Lung (tissue), 12 donors: ENCODE results near the gene JPH3. TPM values are rescaled to one million over a fixed set of nuclear protein-coding genes. Genes with fewer than 3 reads are reported as not detected.

Experiments used
- ATAC-seq: fragments of 200-7000 bp; cut with Tn5 transposase; one replicate; pipeline ENCODE4 v1.9.1; 2020; ENCODE audit warnings: moderate number of reproducible peaks; ENCODE audit not compliant: insufficient read depth, low FRiP score
- DNase-seq, 3 donors: peaks; one replicate each; pipeline ENCODE4 v3.0.0-alpha.2; 2013 to 2017
- H3K27ac ChIP-seq, 2 donors: one replicate each; pipeline ENCODE4 v1.5.1; 2013; ENCODE audit warnings: mild to moderate bottlenecking in 2 of 2, moderate library complexity in 2 of 2, control low read depth in 1 of 2, inconsistent platforms in 1 of 2, low read depth in 1 of 2, low read length in 1 of 2
- H3K27me3 ChIP-seq, 3 donors: one replicate each; pipeline ENCODE4 v1.5.1; 2013; ENCODE audit warnings: low read length in 2 of 3; ENCODE audit not compliant: control insufficient read depth in 3 of 3, insufficient read depth in 3 of 3
- H3K36me3 ChIP-seq, 4 donors: one replicate each; pipeline ENCODE4 v1.5.1; 2013; ENCODE audit warnings: low read length in 4 of 4, mild to moderate bottlenecking in 1 of 4, moderate library complexity in 1 of 4; ENCODE audit not compliant: control insufficient read depth in 4 of 4, insufficient read depth in 4 of 4
- H3K4me1 ChIP-seq, 5 donors: one replicate each; pipeline ENCODE4 v1.5.1; 2013; ENCODE audit warnings: low read length in 5 of 5, mild to moderate bottlenecking in 2 of 5, moderate library complexity in 1 of 5; ENCODE audit not compliant: control insufficient read depth in 5 of 5, insufficient read depth in 5 of 5
- H3K4me3 ChIP-seq: one replicate; pipeline ENCODE4 v1.5.1; 2013; ENCODE audit warnings: mild to moderate bottlenecking, control low read depth, moderate library complexity
- H3K9ac ChIP-seq, 2 donors: one replicate each; pipeline ENCODE4 v1.5.1; 2013; ENCODE audit warnings: low read length in 2 of 2, control low read depth in 1 of 2; ENCODE audit not compliant: insufficient read depth in 1 of 2
- H3K9me3 ChIP-seq, 4 donors: one replicate each; pipeline ENCODE4 v1.5.1; 2013; ENCODE audit warnings: low read length in 3 of 4, mild to moderate bottlenecking in 1 of 4, moderate library complexity in 1 of 4; ENCODE audit not compliant: control insufficient read depth in 4 of 4, insufficient read depth in 3 of 4
- WGBS, 2 donors: extraction: QIAGEN DNeasy Blood & Tissue Kit; methylation state at CpG; one replicate each; pipeline ENCODE4 v1.1.7; 2013; 5-methylcytosine and 5-hydroxymethylcytosine counted together
- polyA plus RNA-seq, 2 donors: library from polyadenylated mRNA; stranded (reverse); fragments of 200-250 nt; gene quantifications; one replicate each; pipeline ENCODE4 v1.2.1, GENCODE V29; 2013
- total RNA-seq, 2 donors: library from RNA; depleted of rRNA in 1 of 2; stranded (reverse); fragments of >200 nt in 1 of 2; gene quantifications; one replicate each; pipeline ENCODE4 v1.2.1, GENCODE V29; 2014 to 2021
- TF ChIP-seq, protein P1 (sequence below): IDR thresholded peaks from 2 replicates; pipeline ENCODE4 v1.5.1; 2012; ENCODE audit warnings: mild to moderate bottlenecking; ENCODE audit errors: control extremely low read depth, extremely low read depth
- donor health status: control.
- donor health status: control.
- donor health status: Bipolar disorder and iron deficiency.
- donor health status: healthy.
- donor health status: DM: yes; HTN: yes; CAD: no.

Gene JPH3
- total and polyA plus RNA-seq, 4 donors: 0.04 to 0.68 (median 0.13) TPM

DNA sequence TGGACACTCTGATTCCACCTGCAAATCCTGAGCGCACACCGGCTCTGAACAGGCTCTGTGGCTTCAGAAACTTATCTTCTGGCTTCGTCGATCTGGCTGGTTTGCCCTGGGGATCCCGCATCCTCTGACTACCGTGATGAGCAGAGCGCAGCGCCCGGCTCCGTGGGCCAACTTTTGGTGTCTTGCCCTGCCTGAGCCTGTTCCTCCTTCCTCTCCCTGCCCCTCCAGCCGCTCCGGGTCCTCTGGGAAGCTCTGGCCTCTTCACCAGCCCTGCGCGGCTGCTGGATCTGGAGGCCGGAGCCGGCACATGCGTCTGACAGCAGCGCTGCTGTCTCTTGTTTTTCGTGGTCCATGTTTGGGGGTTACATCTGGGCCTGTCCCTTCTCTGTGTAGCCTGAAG is 65.6 kb downstream of the JPH3 start:
- H3K9me3 ChIP-seq: no peaks in the 10 kb centered on the region
- DNase-seq (no peak), ATAC-seq (no peak)
- WGBS, 2 donors: 88 to 95% methylated on average over 19 of the region's 19 CpGs
- H3K27me3 ChIP-seq: no peaks in the 10 kb centered on the region
- TF ChIP-seq, protein P1, sequence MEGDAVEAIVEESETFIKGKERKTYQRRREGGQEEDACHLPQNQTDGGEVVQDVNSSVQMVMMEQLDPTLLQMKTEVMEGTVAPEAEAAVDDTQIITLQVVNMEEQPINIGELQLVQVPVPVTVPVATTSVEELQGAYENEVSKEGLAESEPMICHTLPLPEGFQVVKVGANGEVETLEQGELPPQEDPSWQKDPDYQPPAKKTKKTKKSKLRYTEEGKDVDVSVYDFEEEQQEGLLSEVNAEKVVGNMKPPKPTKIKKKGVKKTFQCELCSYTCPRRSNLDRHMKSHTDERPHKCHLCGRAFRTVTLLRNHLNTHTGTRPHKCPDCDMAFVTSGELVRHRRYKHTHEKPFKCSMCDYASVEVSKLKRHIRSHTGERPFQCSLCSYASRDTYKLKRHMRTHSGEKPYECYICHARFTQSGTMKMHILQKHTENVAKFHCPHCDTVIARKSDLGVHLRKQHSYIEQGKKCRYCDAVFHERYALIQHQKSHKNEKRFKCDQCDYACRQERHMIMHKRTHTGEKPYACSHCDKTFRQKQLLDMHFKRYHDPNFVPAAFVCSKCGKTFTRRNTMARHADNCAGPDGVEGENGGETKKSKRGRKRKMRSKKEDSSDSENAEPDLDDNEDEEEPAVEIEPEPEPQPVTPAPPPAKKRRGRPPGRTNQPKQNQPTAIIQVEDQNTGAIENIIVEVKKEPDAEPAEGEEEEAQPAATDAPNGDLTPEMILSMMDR: no peak
- H3K27ac ChIP-seq: no peak overlapping the region
- H3K36me3 ChIP-seq: no peaks in the 10 kb centered on the region
- H3K4me1 ChIP-seq: no peaks in the 10 kb centered on the region
- H3K9ac ChIP-seq: no peak overlapping the region
- no peak overlapping the region for H3K4me3 ChIP-seq

DNA sequence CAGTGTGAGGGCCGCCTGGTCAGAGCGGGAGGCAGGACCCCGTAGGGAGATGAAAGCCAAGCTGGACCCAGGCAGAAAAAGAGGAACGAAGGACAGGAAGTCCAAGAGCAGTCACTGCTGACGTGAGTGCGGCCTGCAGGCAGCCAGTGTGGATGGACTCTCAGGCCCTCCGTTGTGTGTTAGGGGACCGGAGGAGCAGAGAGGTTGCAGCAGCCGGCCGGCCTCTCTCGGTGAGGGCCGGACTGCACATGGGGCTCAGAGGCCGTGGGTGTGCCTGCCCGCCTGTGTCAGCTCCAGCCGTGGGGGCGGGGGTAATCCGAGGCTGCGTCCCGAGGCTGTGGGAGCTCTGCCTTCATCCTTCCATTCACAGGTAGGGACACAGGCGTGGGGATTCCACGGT is 67.4 kb downstream of the JPH3 start:
- Histone ChIP-seq H3K4me3 (no peak overlapping the region), H3K9me3 (no peaks in the 10 kb centered on the region), H3K27me3 (no peaks in the 10 kb centered on the region), H3K4me1 (no peaks in the 10 kb centered on the region), H3K27ac (no peak overlapping the region), H3K9ac (no peak overlapping the region), H3K36me3 (no peaks in the 10 kb centered on the region)
- ATAC-seq: no peak
- no peak for DNase-seq
- TF ChIP-seq, protein P1: no peak
- WGBS, 2 donors: 73 to 75% methylated on average over 21 of the region's 21 CpGs

DNA sequence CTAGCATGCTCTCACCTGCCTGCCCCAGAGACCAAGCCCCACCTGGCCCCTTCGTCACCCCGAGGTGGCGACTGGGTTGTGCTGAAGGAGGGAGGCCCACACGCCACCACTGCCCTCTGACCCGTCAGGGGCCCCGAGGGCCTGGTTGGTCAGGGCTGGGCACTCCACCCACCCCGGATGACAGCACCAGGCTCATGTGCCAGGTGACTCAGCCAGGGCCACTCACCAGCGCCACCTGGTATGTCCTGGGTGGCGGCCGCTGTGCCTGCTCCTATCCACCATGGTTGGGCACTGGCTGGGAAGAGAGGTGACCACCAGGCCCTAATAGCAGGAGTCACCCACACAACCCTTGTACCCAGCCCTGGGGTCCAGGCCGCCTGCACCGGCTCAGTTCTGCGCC is 68.9 kb downstream of the JPH3 start:
- Histone ChIP-seq H3K9me3 (no peaks in the 10 kb centered on the region), H3K4me3 (no peak overlapping the region), H3K27me3 (no peaks in the 10 kb centered on the region), H3K4me1 (no peaks in the 10 kb centered on the region), H3K36me3 (no peaks in the 10 kb centered on the region), H3K9ac (no peak overlapping the region), H3K27ac (no peak overlapping the region)
- 82 to 99% methylated on average over 8 to 13 of the region's 13 CpGs for WGBS, 2 donors
- ATAC-seq (no peak), DNase-seq (no peak)
- TF ChIP-seq, protein P1: no peak

DNA sequence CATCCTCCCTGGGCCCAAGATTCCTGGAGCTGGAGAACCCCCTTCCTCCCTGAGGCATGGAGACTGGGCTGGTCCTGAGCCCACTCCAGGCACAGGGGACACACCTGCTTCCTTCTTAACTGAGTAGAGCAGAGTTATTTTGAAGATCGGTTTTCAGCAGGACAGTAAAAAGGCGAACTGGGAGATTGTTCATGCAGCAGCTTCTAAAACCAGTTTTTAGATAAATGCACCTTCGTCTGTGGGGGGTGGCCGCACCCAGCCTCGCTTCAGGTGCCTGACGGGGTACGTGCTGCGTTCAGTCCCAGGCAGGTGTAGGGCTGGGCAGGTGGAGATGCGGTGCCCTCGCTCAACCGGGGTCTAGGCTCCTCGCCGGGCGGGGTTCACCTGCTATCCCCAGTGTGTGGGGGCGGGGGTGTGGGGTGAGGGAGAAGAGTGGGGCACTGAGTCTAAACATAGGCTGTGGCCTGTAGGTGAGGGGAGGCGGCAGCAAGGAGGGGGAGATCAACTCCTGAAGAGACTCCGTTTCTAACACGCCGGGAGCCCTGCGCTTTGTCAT is 69.5 kb downstream of the JPH3 start:
- DNase-seq (no peak), ATAC-seq (no peak)
- no peaks in the 10 kb centered on the region for H3K36me3 ChIP-seq
- TF ChIP-seq, protein P1: no peak
- no peaks in the 10 kb centered on the region for H3K4me1 ChIP-seq
- no peaks in the 10 kb centered on the region for H3K27me3 ChIP-seq
- no peaks in the 10 kb centered on the region for H3K9me3 ChIP-seq
- 85 to 92% methylated on average over 19 to 20 of the region's 20 CpGs for WGBS, 2 donors
- H3K27ac ChIP-seq: no peak overlapping the region
- H3K9ac ChIP-seq: no peak overlapping the region
- H3K4me3 ChIP-seq: no peak overlapping the region
